ENCODE results near the gene GLP2R.

The GLP2R gene

DNA sequence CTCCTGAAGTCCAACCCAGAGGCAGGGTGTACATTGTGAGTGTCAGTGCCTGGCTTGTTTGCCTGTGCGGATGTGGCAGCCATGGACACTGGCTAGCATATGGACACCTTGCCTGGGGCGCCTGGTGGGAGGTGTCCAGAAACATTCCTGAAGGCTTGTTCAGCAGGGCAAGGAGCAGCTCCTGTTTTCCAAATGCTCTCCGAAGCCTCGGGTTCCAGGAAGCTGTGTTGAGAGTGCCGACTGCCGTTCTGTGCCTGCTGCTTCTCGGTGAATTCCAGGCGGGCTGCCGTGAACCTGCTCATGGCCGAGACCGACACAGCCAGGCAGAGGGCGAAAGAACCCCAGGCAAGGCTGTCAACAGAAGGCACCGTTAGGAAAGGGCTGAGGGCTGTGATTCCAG is 23.4 kb upstream of the GLP2R start:
- no peaks in the 10 kb centered on the region for H3F3A ChIP-seq (ENCODE audit: insufficient read depth)
- no peaks in the 10 kb centered on the region for H3K36me3 ChIP-seq (ENCODE audit: low read length)
- H2AFZ ChIP-seq (ENCODE audit: low read depth, low read length, severe bottlenecking): no peak overlapping the region
- H3K4me2 ChIP-seq (ENCODE audit: low read depth, low read length, poor library complexity, severe bottlenecking): no peak overlapping the region
- no peaks in the 10 kb centered on the region for H3K9me2 ChIP-seq (replicated peaks; ENCODE audit: insufficient read depth, low read length)
- no peak overlapping the region for H3K27ac ChIP-seq (ENCODE audit: low read depth, low read length)
- no peaks in the 10 kb centered on the region for H4K20me1 ChIP-seq (ENCODE audit: low read depth, low read length)
- no peaks in the 10 kb centered on the region for H3K79me2 ChIP-seq (ENCODE audit: insufficient read depth, low read length)
- no peak overlapping the region for H3K9ac ChIP-seq (ENCODE audit: low read length)
- TF ChIP-seq EZH2phosphoT487 (conservative IDR thresholded peaks at IDR 0.05; ENCODE audit: low read length): no peak
- TF ChIP-seq, protein P1, sequence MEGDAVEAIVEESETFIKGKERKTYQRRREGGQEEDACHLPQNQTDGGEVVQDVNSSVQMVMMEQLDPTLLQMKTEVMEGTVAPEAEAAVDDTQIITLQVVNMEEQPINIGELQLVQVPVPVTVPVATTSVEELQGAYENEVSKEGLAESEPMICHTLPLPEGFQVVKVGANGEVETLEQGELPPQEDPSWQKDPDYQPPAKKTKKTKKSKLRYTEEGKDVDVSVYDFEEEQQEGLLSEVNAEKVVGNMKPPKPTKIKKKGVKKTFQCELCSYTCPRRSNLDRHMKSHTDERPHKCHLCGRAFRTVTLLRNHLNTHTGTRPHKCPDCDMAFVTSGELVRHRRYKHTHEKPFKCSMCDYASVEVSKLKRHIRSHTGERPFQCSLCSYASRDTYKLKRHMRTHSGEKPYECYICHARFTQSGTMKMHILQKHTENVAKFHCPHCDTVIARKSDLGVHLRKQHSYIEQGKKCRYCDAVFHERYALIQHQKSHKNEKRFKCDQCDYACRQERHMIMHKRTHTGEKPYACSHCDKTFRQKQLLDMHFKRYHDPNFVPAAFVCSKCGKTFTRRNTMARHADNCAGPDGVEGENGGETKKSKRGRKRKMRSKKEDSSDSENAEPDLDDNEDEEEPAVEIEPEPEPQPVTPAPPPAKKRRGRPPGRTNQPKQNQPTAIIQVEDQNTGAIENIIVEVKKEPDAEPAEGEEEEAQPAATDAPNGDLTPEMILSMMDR (IDR thresholded peaks at IDR 0.05; ENCODE audit: insufficient read depth, low read length, poor library complexity, severe bottlenecking): no peak
- H3K9me3 ChIP-seq (ENCODE audit: insufficient read depth, low read length): no peaks in the 10 kb centered on the region
- H3K4me3 ChIP-seq (ENCODE audit: insufficient read depth, low read length, poor library complexity, severe bottlenecking): no peak overlapping the region
- H3K27me3 ChIP-seq (ENCODE audit: low read length): no peaks in the 10 kb centered on the region

DNA sequence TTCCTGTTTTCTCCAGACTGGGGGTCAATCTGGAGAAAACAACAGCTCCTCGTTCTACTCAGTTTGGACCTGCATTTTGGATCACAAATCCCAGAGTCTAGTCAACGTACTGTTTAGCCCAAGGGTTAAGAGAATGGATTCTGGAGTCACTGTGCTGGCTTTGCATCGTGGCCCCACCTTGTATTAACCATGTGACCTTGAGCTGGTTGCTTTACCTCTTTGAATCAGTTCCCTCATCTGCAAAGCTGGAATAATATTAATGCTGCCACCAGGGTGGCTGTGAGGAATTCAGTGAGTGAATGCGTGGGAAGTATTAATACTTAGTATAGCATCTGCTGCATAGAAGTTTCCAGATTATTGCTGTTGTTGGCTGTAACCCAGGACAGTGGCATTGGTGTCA is 23.0 kb upstream of the GLP2R start:
- Histone ChIP-seq H4K20me1 (ENCODE audit: low read depth, low read length) (no peaks in the 10 kb centered on the region), H3K36me3 (ENCODE audit: low read length) (no peaks in the 10 kb centered on the region), H3K9me3 (ENCODE audit: insufficient read depth, low read length) (no peaks in the 10 kb centered on the region), H3K79me2 (ENCODE audit: insufficient read depth, low read length) (no peaks in the 10 kb centered on the region), H3K4me2 (ENCODE audit: low read depth, low read length, poor library complexity, severe bottlenecking) (no peak overlapping the region), H3K4me3 (ENCODE audit: insufficient read depth, low read length, poor library complexity, severe bottlenecking) (no peak overlapping the region), H3K27ac (ENCODE audit: low read depth, low read length) (no peak overlapping the region), H3K9me2 (replicated peaks; ENCODE audit: insufficient read depth, low read length) (no peaks in the 10 kb centered on the region), H3K27me3 (ENCODE audit: low read length) (no peaks in the 10 kb centered on the region), H3K9ac (ENCODE audit: low read length) (no peak overlapping the region), H3F3A (ENCODE audit: insufficient read depth) (no peaks in the 10 kb centered on the region), H2AFZ (ENCODE audit: low read depth, low read length, severe bottlenecking) (no peak overlapping the region)
- TF ChIP-seq EZH2phosphoT487 (conservative IDR thresholded peaks at IDR 0.05; ENCODE audit: low read length): no peak
- TF ChIP-seq, protein P1 (IDR thresholded peaks at IDR 0.05; ENCODE audit: insufficient read depth, low read length, poor library complexity, severe bottlenecking): no peak

DNA sequence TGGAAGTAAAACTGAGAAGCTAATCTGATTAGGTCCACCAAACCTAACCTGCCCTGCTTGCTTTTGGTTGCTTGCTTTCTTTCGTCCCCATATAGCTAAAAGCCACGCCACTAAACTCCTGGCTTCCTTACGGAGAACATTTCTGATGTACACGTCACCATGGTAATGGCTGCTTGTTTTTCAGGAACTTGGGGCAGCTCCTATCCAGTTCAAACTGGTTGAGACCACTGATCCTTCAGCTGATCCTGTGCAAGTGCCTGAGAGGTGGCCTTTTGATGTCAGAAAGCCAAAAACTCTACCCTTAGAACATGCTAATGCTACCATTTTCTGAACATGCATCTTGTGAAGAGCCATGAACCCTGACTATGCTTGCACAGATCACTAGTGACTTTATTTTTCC is 20.0 kb upstream of the GLP2R start:
- Histone ChIP-seq H4K20me1 (ENCODE audit: low read depth, low read length) (no peaks in the 10 kb centered on the region), H3K27ac (ENCODE audit: low read depth, low read length) (no peak overlapping the region), H2AFZ (ENCODE audit: low read depth, low read length, severe bottlenecking) (no peak overlapping the region), H3K9me3 (ENCODE audit: insufficient read depth, low read length) (no peaks in the 10 kb centered on the region), H3F3A (ENCODE audit: insufficient read depth) (no peaks in the 10 kb centered on the region), H3K4me2 (ENCODE audit: low read depth, low read length, poor library complexity, severe bottlenecking) (no peak overlapping the region), H3K4me3 (ENCODE audit: insufficient read depth, low read length, poor library complexity, severe bottlenecking) (no peak overlapping the region), H3K27me3 (ENCODE audit: low read length) (no peaks in the 10 kb centered on the region), H3K9ac (ENCODE audit: low read length) (no peak overlapping the region), H3K9me2 (replicated peaks; ENCODE audit: insufficient read depth, low read length) (no peaks in the 10 kb centered on the region), H3K79me2 (ENCODE audit: insufficient read depth, low read length) (no peaks in the 10 kb centered on the region), H3K36me3 (ENCODE audit: low read length) (no peaks in the 10 kb centered on the region)
- TF ChIP-seq, protein P1 (IDR thresholded peaks at IDR 0.05; ENCODE audit: insufficient read depth, low read length, poor library complexity, severe bottlenecking): no peak
- TF ChIP-seq EZH2phosphoT487 (conservative IDR thresholded peaks at IDR 0.05; ENCODE audit: low read length): no peak
